ENCODE results near the gene RSL1D1. TPM values are rescaled to one million over a fixed set of nuclear protein-coding genes. Genes with fewer than 3 reads are reported as not detected.
"Not testable (repeated sequence)": the region's sequence is repeated elsewhere in the genome, so short reads cannot be mapped to it uniquely, and the experiment has no call there.

The RSL1D1 gene
- total RNA-seq, 1 experiment from 2014 or later: 346 TPM

- H3K9me3 ChIP-seq: no peaks in the 10 kb centered on the region; the same call in 1 of the 2 replicates
- no peak for DNase-seq
- H3K4me3 ChIP-seq: no peak overlapping the region
- H3K27me3 ChIP-seq: no peaks in the 10 kb centered on the region
- peaks cover 2% of the 10 kb centered on the region; the same call in 1 of the 2 replicates for H3K36me3 ChIP-seq
These were observed 11.1 kb upstream of the RSL1D1 start for GRCh38 chr16:11862489-11862888.

DNA sequence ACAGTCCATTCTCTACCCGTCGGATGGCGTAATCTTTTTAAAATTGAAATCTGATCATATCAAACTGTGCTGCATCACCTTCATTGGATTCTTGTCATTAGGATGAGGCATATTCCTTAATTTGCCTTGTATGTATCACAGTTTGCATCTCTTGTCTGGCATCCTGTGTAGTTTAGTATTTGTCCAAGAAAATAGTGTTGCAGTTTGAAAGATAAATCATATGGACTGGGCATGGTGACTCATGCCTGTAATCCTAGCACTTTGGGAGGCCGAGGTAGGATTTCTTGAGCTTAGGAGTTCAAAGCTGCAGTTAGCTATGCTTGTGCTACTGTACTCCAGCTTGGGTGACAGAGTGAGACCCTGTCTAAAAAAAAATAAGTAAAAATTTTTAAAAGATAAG lies 5.8 kb upstream of the RSL1D1 start:
- H3K36me3 ChIP-seq: peaks cover 6% of the 10 kb centered on the region
- H3K4me3 ChIP-seq: no peak overlapping the region
- peak; percentile 43 for DNase-seq
- no peaks in the 10 kb centered on the region for H3K27me3 ChIP-seq
- no peaks in the 10 kb centered on the region for H3K9me3 ChIP-seq

DNA sequence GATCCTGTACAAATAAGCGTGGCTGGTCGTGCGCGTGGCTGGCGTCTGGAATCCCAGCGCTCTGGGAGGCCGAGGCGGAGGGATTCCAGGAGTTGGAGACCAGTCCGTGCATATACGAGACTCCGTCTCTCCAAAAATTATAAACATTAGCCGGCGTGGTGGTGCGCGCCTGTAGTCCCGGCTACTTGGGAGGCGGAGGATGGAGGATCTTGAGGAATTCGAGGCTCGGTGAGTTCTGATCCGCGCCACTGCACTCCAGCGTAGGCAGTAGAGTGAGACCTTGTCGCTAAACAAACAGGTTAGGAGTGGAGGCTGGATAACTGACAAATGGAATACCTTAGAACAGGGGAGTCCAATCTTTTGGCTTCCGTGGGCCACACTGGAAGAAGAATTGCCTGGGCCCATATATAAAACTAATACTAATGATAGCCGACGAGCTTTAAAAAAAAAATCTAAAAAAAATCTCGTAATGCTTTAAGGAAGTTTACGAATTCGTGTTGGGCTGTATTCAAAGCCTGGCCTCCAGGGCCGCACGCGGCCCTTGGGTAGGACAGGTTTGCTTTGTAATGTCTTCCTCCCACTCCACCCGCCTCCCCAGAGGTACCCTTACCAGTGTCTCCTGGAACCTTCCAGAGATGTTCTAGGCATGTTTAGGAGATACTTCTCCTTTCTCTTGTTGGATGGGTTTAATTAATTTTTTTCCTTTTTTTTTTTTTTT lies 909 bp upstream of the RSL1D1 start:
- DNase-seq: peak; percentile 45
- H3K27me3 ChIP-seq: no peaks in the 10 kb centered on the region
- H3K4me3 ChIP-seq: peak overlapping the region; percentile 99
- H3K36me3 ChIP-seq: peaks cover 46% of the 10 kb centered on the region
- H3K9me3 ChIP-seq: no peaks in the 10 kb centered on the region

- H3K36me3 ChIP-seq: peaks cover 77% of the 10 kb centered on the region
- H3K4me3 ChIP-seq: no peak overlapping the region
- H3K9me3 ChIP-seq: no peaks in the 10 kb centered on the region
- DNase-seq: peak; percentile 30
- no peaks in the 10 kb centered on the region for H3K27me3 ChIP-seq
These were observed 2.5 kb downstream of the RSL1D1 start for GRCh38 chr16:11848842-11849241.

- Histone ChIP-seq H3K36me3 (peaks cover 95% of the 10 kb centered on the region), H3K4me3 (no peak overlapping the region), H3K9me3 (no peaks in the 10 kb centered on the region)
These were observed 6.8 kb downstream of the RSL1D1 start for GRCh38 chr16:11844499-11844898.

DNA sequence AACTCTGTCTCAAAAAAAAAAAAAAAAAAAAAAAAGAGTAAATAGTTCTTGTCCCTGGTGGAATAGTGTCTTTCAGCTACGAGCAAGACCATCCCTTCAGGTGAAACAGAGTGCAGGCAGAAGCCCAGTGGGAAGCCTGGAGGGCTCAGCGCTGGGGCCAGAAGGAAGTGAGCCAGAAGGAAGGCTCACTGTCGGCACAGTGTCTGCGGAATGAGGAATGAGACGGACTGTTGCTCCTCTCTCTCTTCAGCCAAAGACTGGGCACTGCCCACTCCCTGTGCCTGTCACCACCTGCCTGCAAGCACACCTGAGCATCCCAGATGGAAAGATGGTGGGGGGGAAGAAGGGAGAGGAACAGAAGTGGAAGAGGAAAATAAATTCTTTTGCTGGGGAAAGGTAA lies 7.5 kb downstream of the RSL1D1 start:
- H3K36me3 ChIP-seq: peaks cover 95% of the 10 kb centered on the region
- no peak overlapping the region for H3K4me3 ChIP-seq
- no peak for DNase-seq
- H3K27me3 ChIP-seq: no peaks in the 10 kb centered on the region
- H3K9me3 ChIP-seq: no peaks in the 10 kb centered on the region

More at GRCh38 chr16:11844499-11844898, 6.8 kb downstream of the RSL1D1 start:
- no peak for DNase-seq
- no peaks in the 10 kb centered on the region for H3K27me3 ChIP-seq

DNA sequence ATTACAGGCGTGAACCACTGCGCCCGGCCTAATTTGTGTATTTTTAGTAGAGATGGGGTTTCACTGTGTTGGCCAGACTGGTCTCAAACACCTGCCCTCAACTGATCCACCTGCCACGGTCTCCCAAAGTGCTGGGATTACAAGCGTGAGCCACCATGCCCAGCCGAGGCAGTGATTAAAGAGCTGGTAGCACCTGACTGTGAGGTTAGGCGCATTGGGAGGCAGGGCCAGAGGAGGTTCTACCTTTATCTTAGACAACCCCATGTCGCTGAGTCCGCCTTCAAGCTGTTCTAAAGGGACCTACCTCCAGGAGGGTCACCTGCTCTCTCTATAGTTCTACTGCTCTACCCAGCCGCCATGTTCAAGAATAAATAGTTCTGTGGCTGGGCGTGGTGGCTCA lies 8.1 kb downstream of the RSL1D1 start:
- no peak for DNase-seq
- Histone ChIP-seq H3K4me3 (no peak overlapping the region), H3K36me3 (peaks cover 95% of the 10 kb centered on the region), H3K9me3 (no peaks in the 10 kb centered on the region), H3K27me3 (no peaks in the 10 kb centered on the region)

DNA sequence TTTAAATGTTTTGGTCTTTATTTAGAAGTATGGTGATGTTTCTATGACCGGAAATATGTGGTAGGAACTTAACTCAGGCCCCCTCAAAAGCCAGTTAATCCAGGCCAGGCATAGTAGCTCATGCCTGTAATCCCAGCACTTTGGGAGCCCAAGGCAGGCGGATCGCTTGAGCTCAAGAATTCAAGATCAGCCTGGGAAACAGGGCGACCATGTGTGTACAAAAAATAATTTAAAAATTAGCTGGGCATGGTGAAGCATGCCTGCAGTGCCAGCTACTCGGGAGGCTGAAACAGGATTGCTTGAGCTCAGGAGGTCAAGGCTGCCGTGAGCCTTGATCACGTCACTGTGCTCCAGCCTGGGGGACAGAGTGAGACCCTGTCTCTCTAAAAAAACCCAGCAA lies 10.3 kb downstream of the RSL1D1 start:
- Histone ChIP-seq H3K9me3 (no peaks in the 10 kb centered on the region), H3K36me3 (peaks cover 95% of the 10 kb centered on the region), H3K27me3 (no peaks in the 10 kb centered on the region), H3K4me3 (no peak overlapping the region)
- no peak for DNase-seq

GRCh38 chr16:11836650-11837244 lies 14.6 kb downstream of the RSL1D1 start:
- DNase-seq: no peak
- no peaks in the 10 kb centered on the region for H3K27me3 ChIP-seq
- H3K9me3 ChIP-seq: no peaks in the 10 kb centered on the region
- H3K4me3 ChIP-seq: no peak overlapping the region
- H3K36me3 ChIP-seq: peaks cover 61% of the 10 kb centered on the region

DNA sequence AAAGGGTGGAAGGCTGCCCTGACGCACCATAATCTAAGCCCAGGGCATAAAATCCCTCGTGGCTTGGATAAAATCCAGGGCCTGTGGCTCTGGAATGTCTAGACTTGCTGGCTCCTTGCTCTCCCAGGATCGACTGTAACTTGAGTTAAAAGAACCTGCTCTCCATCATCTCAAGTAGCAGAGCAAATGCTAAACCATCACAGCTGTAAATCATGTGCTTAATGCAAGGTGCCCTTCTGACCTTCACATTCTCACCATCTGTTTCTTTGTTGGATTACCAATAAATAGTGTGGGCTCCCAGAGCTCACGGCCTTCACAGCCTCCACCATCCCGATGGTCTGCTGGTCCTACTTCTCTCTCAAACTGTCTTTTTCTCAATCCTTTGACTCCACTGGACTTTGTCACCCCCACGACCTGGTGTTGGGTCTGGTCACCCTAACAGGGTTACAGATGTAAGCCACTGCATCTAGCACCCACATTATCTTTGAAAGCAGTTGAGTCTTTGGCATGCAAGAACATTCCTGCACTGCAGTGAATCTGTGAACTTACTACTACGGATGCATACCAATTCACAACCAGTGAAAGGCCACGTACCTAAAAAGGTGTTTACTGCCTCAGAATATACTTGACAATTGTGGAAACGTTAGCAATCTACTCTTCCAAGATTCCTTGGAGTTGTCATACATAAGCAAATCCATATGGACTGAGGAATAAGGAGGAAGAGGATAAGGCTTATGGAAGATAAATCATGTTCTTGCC lies 15.3 kb downstream of the RSL1D1 start:
- H3K27me3 ChIP-seq: no peaks in the 10 kb centered on the region
- H3K36me3 ChIP-seq: peaks cover 55% of the 10 kb centered on the region
- peak; percentile 56 for DNase-seq
- H3K9me3 ChIP-seq: no peaks in the 10 kb centered on the region
- H3K4me3 ChIP-seq: no peak overlapping the region

GRCh38 chr16:11835309-11835708 lies 16.0 kb downstream of the RSL1D1 start:
- H3K36me3 ChIP-seq: peaks cover 48% of the 10 kb centered on the region
- DNase-seq: peak; percentile 56
- H3K4me3 ChIP-seq: no peak overlapping the region
- no peaks in the 10 kb centered on the region for H3K27me3 ChIP-seq
- H3K9me3 ChIP-seq: no peaks in the 10 kb centered on the region

GRCh38 chr16:11833951-11834695 lies 17.2 kb downstream of the RSL1D1 start:
- H3K27me3 ChIP-seq: no peaks in the 10 kb centered on the region
- H3K36me3 ChIP-seq: peaks cover 36% of the 10 kb centered on the region
- H3K4me3 ChIP-seq: no peak overlapping the region
- DNase-seq: no peak
- no peaks in the 10 kb centered on the region for H3K9me3 ChIP-seq

DNA sequence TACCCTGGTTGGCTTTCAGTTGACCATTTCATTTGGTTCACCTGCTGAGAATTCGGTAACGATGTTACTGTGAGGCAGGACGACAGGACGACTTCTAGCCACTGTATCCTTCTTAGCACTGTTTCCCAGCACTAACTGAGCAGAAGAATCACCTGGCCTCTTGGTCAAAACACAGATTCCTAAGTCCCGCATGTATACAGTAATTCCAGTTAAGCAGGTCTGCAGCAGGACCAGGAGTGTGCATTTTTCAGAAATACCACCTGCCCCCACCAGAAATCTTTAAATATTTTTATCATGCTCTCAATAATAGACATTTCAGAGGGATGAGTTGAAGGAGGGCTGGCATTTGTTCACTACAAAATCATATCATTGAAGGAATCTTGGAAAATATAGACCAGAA lies 22.6 kb downstream of the RSL1D1 start:
- Histone ChIP-seq H3K4me3 (no peak overlapping the region), H3K9me3 (no peaks in the 10 kb centered on the region), H3K36me3 (no peaks in the 10 kb centered on the region), H3K27me3 (no peaks in the 10 kb centered on the region)
- no peak for DNase-seq

- not testable (repeated sequence) for H3K27me3 ChIP-seq, DNase-seq, H3K4me3 ChIP-seq
These were observed 25.7 kb downstream of the RSL1D1 start for GRCh38 chr16:11825520-11826165.

GRCh38 chr16:11824362-11824761 lies 27.0 kb downstream of the RSL1D1 start:
- no peaks in the 10 kb centered on the region for H3K27me3 ChIP-seq
- peaks cover 5% of the 10 kb centered on the region; the same call in 1 of the 2 replicates for H3K9me3 ChIP-seq
- no peak overlapping the region for H3K4me3 ChIP-seq
- DNase-seq: no peak
- H3K36me3 ChIP-seq: no peaks in the 10 kb centered on the region

More at GRCh38 chr16:11825520-11826165, 25.7 kb downstream of the RSL1D1 start:
- H3K9me3 ChIP-seq, H3K36me3 ChIP-seq: not testable (repeated sequence)

DNA sequence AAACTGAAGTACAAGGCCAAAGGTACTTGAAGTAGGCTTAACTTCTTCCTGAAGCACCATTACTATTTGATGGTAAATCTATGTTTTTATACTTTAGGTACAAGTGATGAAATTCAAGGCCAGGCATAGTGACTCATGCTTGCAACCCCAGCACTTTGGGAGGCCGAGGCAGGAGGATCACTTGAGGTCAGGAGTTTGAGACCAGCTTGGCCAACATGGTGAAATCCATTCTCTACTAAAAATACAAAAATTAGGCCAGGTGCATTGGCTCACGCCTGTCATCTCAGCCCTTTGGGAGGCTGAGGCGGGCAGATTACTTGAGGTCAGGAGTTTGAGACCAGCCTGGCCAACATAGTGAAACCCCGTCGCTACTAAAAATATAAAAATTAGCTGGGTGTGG lies 27.7 kb downstream of the RSL1D1 start:
- not testable (repeated sequence) for DNase-seq, H3K27me3 ChIP-seq, H3K36me3 ChIP-seq, H3K9me3 ChIP-seq, H3K4me3 ChIP-seq
